B cell (primary cell): ENCODE results near the gene ZNF462.

ENCODE experiments used
- EZH2 ChIP-seq: IDR thresholded peaks from 2 replicates; pipeline ENCODE4 v1.6.1; 2012; ENCODE audit warnings: borderline replicate concordance, low read depth, mild to moderate bottlenecking, moderate library complexity, low read length; ENCODE audit not compliant: insufficient read depth, poor library complexity, severe bottlenecking
- TF ChIP-seq, protein P1 (sequence below): fragments of 200-600 bp; IDR thresholded peaks from one replicate; pipeline ENCODE4 v1.8.0; 2022; ENCODE audit warnings: antibody characterized with exemption, mild to moderate bottlenecking

DNA sequence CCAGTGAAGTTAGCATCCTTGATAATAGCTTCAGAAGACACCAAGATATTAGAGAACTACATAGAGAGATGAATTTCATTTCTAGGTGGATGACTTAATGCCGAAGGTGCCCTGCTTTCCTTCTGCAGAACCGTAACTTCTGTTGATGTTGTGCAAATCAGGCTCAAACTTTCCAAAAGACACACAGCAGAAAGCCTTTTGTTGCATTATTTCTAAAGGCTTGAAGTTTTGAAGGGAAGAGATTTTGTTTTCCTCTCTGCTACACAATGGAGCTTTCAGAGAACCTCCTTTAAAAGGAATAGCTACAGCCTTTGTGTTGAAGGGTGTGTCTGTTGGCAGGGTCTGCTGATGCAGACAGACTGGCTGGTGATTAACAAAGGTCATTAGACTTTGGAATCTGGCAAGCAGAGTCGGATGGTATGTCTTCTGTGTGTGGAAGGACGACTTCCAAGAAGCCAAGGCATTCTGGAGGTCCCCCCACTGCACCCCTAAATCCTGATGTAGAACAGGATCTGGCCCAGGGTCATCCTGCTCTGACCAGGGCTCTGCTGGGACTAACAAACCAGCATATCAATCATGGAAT lies 57.8 kb downstream of the ZNF462 start:
- TF ChIP-seq, protein P1, sequence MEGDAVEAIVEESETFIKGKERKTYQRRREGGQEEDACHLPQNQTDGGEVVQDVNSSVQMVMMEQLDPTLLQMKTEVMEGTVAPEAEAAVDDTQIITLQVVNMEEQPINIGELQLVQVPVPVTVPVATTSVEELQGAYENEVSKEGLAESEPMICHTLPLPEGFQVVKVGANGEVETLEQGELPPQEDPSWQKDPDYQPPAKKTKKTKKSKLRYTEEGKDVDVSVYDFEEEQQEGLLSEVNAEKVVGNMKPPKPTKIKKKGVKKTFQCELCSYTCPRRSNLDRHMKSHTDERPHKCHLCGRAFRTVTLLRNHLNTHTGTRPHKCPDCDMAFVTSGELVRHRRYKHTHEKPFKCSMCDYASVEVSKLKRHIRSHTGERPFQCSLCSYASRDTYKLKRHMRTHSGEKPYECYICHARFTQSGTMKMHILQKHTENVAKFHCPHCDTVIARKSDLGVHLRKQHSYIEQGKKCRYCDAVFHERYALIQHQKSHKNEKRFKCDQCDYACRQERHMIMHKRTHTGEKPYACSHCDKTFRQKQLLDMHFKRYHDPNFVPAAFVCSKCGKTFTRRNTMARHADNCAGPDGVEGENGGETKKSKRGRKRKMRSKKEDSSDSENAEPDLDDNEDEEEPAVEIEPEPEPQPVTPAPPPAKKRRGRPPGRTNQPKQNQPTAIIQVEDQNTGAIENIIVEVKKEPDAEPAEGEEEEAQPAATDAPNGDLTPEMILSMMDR, result no peak
- no peak for TF ChIP-seq EZH2
